Measurements from ENCODE around the gene DUS3L. TPM values are rescaled to one million over a fixed set of nuclear protein-coding genes. Genes with fewer than 3 reads are reported as not detected.

DUS3L gene
- total RNA-seq, 1 experiment from 2014 or later = 75.4 TPM

GRCh38 chr19:5817218-5817617, 26.3 kb upstream of the DUS3L start:
- H3K9me3 Mint-ChIP-seq (ENCODE audit: unreplicated experiment) = no peaks in the 10 kb centered on the region
- H3K27ac Mint-ChIP-seq (ENCODE audit: unreplicated experiment) = no peak overlapping the region
- intact Hi-C loops (cut with micrococcal nuclease; ENCODE audit: unreplicated experiment) = no loop called here
- H3K27me3 Mint-ChIP-seq (ENCODE audit: insufficient read depth, unreplicated experiment) = no peaks in the 10 kb centered on the region
- H3K4me3 Mint-ChIP-seq (ENCODE audit: unreplicated experiment) = no peak overlapping the region
- no peak overlapping the region for H3K4me3 ChIP-seq (ENCODE audit: low read depth, low read length)
- DNase-seq = no peak
- no peaks in the 10 kb centered on the region for H3K4me1 ChIP-seq
- no peaks in the 10 kb centered on the region for H3K4me1 Mint-ChIP-seq (ENCODE audit: low read depth, unreplicated experiment)
- H3K9me3 ChIP-seq = no peaks in the 10 kb centered on the region
- CTCF ChIA-PET = no interaction called here
- no peaks in the 10 kb centered on the region for H3K36me3 ChIP-seq (ENCODE audit: control insufficient read depth, insufficient read depth, low read length)
- no peaks in the 10 kb centered on the region for H3K36me3 Mint-ChIP-seq (ENCODE audit: insufficient read depth, unreplicated experiment)
- POLR2A ChIA-PET = no interaction called here
- no peaks in the 10 kb centered on the region for H3K27me3 ChIP-seq (replicated peaks; ENCODE audit: control insufficient read depth, insufficient read depth, low read length)
- no peak for TF ChIP-seq CTCF (IDR thresholded peaks at IDR 0.05; ENCODE audit: insufficient read depth in 1 of 2, low read depth in 1 of 2, low read length in 1 of 2, severe bottlenecking in 1 of 2, unreplicated experiment in 1 of 2)
- BruUV-seq (replicated peaks) = no TSS peak

GRCh38 chr19:5814852-5815246, 23.9 kb upstream of the DUS3L start:
- Histone ChIP-seq H3K27me3 (replicated peaks; ENCODE audit: control insufficient read depth, insufficient read depth, low read length) (no peaks in the 10 kb centered on the region), H3K9me3 (no peaks in the 10 kb centered on the region), H3K4me3 (ENCODE audit: low read depth, low read length) (no peak overlapping the region), H3K36me3 (ENCODE audit: control insufficient read depth, insufficient read depth, low read length) (no peaks in the 10 kb centered on the region), H3K4me1 (no peaks in the 10 kb centered on the region)
- H3K9me3 Mint-ChIP-seq (ENCODE audit: unreplicated experiment) = no peaks in the 10 kb centered on the region
- no TSS peak for BruUV-seq (replicated peaks)
- intact Hi-C loops (cut with micrococcal nuclease; ENCODE audit: unreplicated experiment) = no loop called here
- H3K4me1 Mint-ChIP-seq (ENCODE audit: low read depth, unreplicated experiment) = no peaks in the 10 kb centered on the region
- no peaks in the 10 kb centered on the region for H3K36me3 Mint-ChIP-seq (ENCODE audit: insufficient read depth, unreplicated experiment)
- H3K27me3 Mint-ChIP-seq (ENCODE audit: insufficient read depth, unreplicated experiment) = no peaks in the 10 kb centered on the region
- no peak overlapping the region for H3K27ac Mint-ChIP-seq (ENCODE audit: unreplicated experiment)
- POLR2A ChIA-PET = no interaction called here
- H3K4me3 Mint-ChIP-seq (ENCODE audit: unreplicated experiment) = no peak overlapping the region
- CTCF ChIA-PET = interaction anchor here (1.2 kb wide), 1 partner anchor 11 kb away, joined by 3 read pairs; no protein-coding TSS in a partner anchor
- no peak for DNase-seq
- no peak for TF ChIP-seq CTCF (IDR thresholded peaks at IDR 0.05; ENCODE audit: insufficient read depth in 1 of 2, low read depth in 1 of 2, low read length in 1 of 2, severe bottlenecking in 1 of 2, unreplicated experiment in 1 of 2)

GRCh38 chr19:5814123-5814851, 23.3 kb upstream of the DUS3L start:
- ChIA-PET POLR2A (no interaction called here), CTCF (interaction anchor here (1.2 kb wide), 1 partner anchor 11 kb away, joined by 3 read pairs; no protein-coding TSS in a partner anchor)
- Mint-ChIP-seq H3K4me3 (ENCODE audit: unreplicated experiment) (no peak overlapping the region), H3K9me3 (ENCODE audit: unreplicated experiment) (no peaks in the 10 kb centered on the region), H3K27me3 (ENCODE audit: insufficient read depth, unreplicated experiment) (no peaks in the 10 kb centered on the region), H3K36me3 (ENCODE audit: insufficient read depth, unreplicated experiment) (no peaks in the 10 kb centered on the region), H3K4me1 (ENCODE audit: low read depth, unreplicated experiment) (no peaks in the 10 kb centered on the region), H3K27ac (ENCODE audit: unreplicated experiment) (no peak overlapping the region)
- H3K27me3 ChIP-seq (replicated peaks; ENCODE audit: control insufficient read depth, insufficient read depth, low read length) = no peaks in the 10 kb centered on the region
- H3K4me1 ChIP-seq = no peaks in the 10 kb centered on the region
- H3K9me3 ChIP-seq = no peaks in the 10 kb centered on the region
- DNase-seq = no peak
- intact Hi-C loops (cut with micrococcal nuclease; ENCODE audit: unreplicated experiment) = no loop called here
- BruUV-seq (replicated peaks) = no TSS peak
- no peak overlapping the region for H3K4me3 ChIP-seq (ENCODE audit: low read depth, low read length)
- TF ChIP-seq CTCF (IDR thresholded peaks at IDR 0.05; ENCODE audit: insufficient read depth in 1 of 2, low read depth in 1 of 2, low read length in 1 of 2, severe bottlenecking in 1 of 2, unreplicated experiment in 1 of 2) = no peak
- H3K36me3 ChIP-seq (ENCODE audit: control insufficient read depth, insufficient read depth, low read length) = no peaks in the 10 kb centered on the region

Measured in Caco-2 (cell line).